ENCODE data around the gene TREM1. TPM values are rescaled to one million over a fixed set of nuclear protein-coding genes. Genes with fewer than 3 reads are reported as not detected.

The TREM1 gene
- total RNA-seq, 1 experiment from 2014 or later: not detected

GRCh38 chr6:41325446-41326066, 39.1 kb upstream of the TREM1 start:
- H3K36me3 ChIP-seq (ENCODE audit: control insufficient read depth, insufficient read depth, low read length): no peaks in the 10 kb centered on the region; the same call in 1 of the 2 replicates
- Mint-ChIP-seq H3K4me3 (ENCODE audit: unreplicated experiment) (no peak overlapping the region), H3K9me3 (ENCODE audit: unreplicated experiment) (no peaks in the 10 kb centered on the region), H3K27me3 (ENCODE audit: insufficient read depth, unreplicated experiment) (peaks cover 13% of the 10 kb centered on the region), H3K4me1 (ENCODE audit: low read depth, unreplicated experiment) (peaks cover 7% of the 10 kb centered on the region), H3K27ac (ENCODE audit: unreplicated experiment) (no peak overlapping the region), H3K36me3 (ENCODE audit: insufficient read depth, unreplicated experiment) (no peaks in the 10 kb centered on the region)
- ChIA-PET CTCF (no interaction called here), POLR2A (no interaction called here)
- H3K4me3 ChIP-seq (ENCODE audit: low read depth, low read length): no peak overlapping the region
- BruUV-seq (replicated peaks): no TSS peak
- intact Hi-C loops (cut with micrococcal nuclease; ENCODE audit: unreplicated experiment): no loop called here
- H3K4me1 ChIP-seq: no peaks in the 10 kb centered on the region
- no peaks in the 10 kb centered on the region for H3K9me3 ChIP-seq
- DNase-seq: no peak
- H3K27me3 ChIP-seq (replicated peaks; ENCODE audit: control insufficient read depth, insufficient read depth, low read length): no peaks in the 10 kb centered on the region; the same call in 1 of the 2 replicates
- TF ChIP-seq CTCF (IDR thresholded peaks at IDR 0.05; ENCODE audit: insufficient read depth in 1 of 2, low read depth in 1 of 2, low read length in 1 of 2, severe bottlenecking in 1 of 2, unreplicated experiment in 1 of 2): no peak

- Mint-ChIP-seq H3K4me1 (ENCODE audit: low read depth, unreplicated experiment) (peaks cover 11% of the 10 kb centered on the region), H3K36me3 (ENCODE audit: insufficient read depth, unreplicated experiment) (no peaks in the 10 kb centered on the region), H3K4me3 (ENCODE audit: unreplicated experiment) (no peak overlapping the region), H3K27me3 (ENCODE audit: insufficient read depth, unreplicated experiment) (peaks cover 12% of the 10 kb centered on the region), H3K27ac (ENCODE audit: unreplicated experiment) (no peak overlapping the region), H3K9me3 (ENCODE audit: unreplicated experiment) (no peaks in the 10 kb centered on the region)
- POLR2A ChIA-PET: no interaction called here
- DNase-seq: no peak
- intact Hi-C loops (cut with micrococcal nuclease; ENCODE audit: unreplicated experiment): no loop called here
- Histone ChIP-seq H3K9me3 (no peaks in the 10 kb centered on the region), H3K36me3 (ENCODE audit: control insufficient read depth, insufficient read depth, low read length) (no peaks in the 10 kb centered on the region), H3K27me3 (replicated peaks; ENCODE audit: control insufficient read depth, insufficient read depth, low read length) (no peaks in the 10 kb centered on the region), H3K4me1 (no peaks in the 10 kb centered on the region), H3K4me3 (ENCODE audit: low read depth, low read length) (no peak overlapping the region)
- CTCF ChIA-PET: interaction anchor here (0.6 to 1.6 kb wide), 3 partner anchors 14 to 147 kb away, joined by 3 to 4 read pairs (median 3); no protein-coding TSS in a partner anchor
- BruUV-seq (replicated peaks): no TSS peak
- TF ChIP-seq CTCF (IDR thresholded peaks at IDR 0.05; ENCODE audit: insufficient read depth in 1 of 2, low read depth in 1 of 2, low read length in 1 of 2, severe bottlenecking in 1 of 2, unreplicated experiment in 1 of 2): no peak
Measured at GRCh38 chr6:41321183-41321582, 34.7 kb upstream of the TREM1 start.

GRCh38 chr6:41318654-41319565, 32.4 kb upstream of the TREM1 start:
- H3K27me3 ChIP-seq (replicated peaks; ENCODE audit: control insufficient read depth, insufficient read depth, low read length): no peaks in the 10 kb centered on the region; the same call in 1 of the 2 replicates
- peak; percentile 97 to 99 for TF ChIP-seq CTCF (IDR thresholded peaks at IDR 0.05; ENCODE audit: insufficient read depth in 1 of 2, low read depth in 1 of 2, low read length in 1 of 2, severe bottlenecking in 1 of 2, unreplicated experiment in 1 of 2)
- Mint-ChIP-seq H3K4me3 (ENCODE audit: unreplicated experiment) (peak overlapping the region; percentile 37), H3K36me3 (ENCODE audit: insufficient read depth, unreplicated experiment) (no peaks in the 10 kb centered on the region), H3K27me3 (ENCODE audit: insufficient read depth, unreplicated experiment) (peaks cover 18% of the 10 kb centered on the region), H3K9me3 (ENCODE audit: unreplicated experiment) (no peaks in the 10 kb centered on the region), H3K4me1 (ENCODE audit: low read depth, unreplicated experiment) (peaks cover 8% of the 10 kb centered on the region), H3K27ac (ENCODE audit: unreplicated experiment) (no peak overlapping the region)
- H3K4me1 ChIP-seq: no peaks in the 10 kb centered on the region
- DNase-seq: peak; percentile 82 to 84
- BruUV-seq (replicated peaks): no TSS peak
- ChIA-PET CTCF (interaction anchor here (0.6 to 1.1 kb wide), 3 partner anchors 11 to 137 kb away, joined by 3 read pairs; no protein-coding TSS in a partner anchor), POLR2A (no interaction called here)
- intact Hi-C loops (cut with micrococcal nuclease; ENCODE audit: unreplicated experiment): loop anchor here (1.0 to 10.0 kb wide), 4 partner anchors 13 to 226 kb away; no protein-coding TSS in a partner anchor
- H3K4me3 ChIP-seq (ENCODE audit: low read depth, low read length): no peak overlapping the region
- H3K36me3 ChIP-seq (ENCODE audit: control insufficient read depth, insufficient read depth, low read length): no peaks in the 10 kb centered on the region
- H3K9me3 ChIP-seq: no peaks in the 10 kb centered on the region

Measured in Caco-2 (cell line).